IPS DF 6.9 (cell line): ENCODE data around the gene CUTA.

Experiments
- DNase-seq: peaks from one replicate; pipeline ENCODE4 v3.0.0-alpha.2; 2013; ENCODE audit warnings: low read depth, low spot score
- H3K27ac ChIP-seq: one replicate; pipeline ENCODE4 v1.5.1; 2013; ENCODE audit warnings: low read length, control low read depth
- H3K27me3 ChIP-seq: 2 replicates; pipeline ENCODE4 v1.6.1; 2013; ENCODE audit warnings: mild to moderate bottlenecking, low read length; ENCODE audit not compliant: control insufficient read depth, insufficient read depth
- H3K36me3 ChIP-seq: 2 replicates; pipeline ENCODE4 v1.6.1; 2013; ENCODE audit warnings: low read length; ENCODE audit not compliant: control insufficient read depth, insufficient read depth
- H3K4me1 ChIP-seq: 2 replicates; pipeline ENCODE4 v1.6.1; 2013; ENCODE audit warnings: low read length; ENCODE audit not compliant: control insufficient read depth, insufficient read depth
- H3K4me3 ChIP-seq: 2 replicates; pipeline ENCODE4 v1.5.1; 2013; ENCODE audit warnings: mild to moderate bottlenecking, low read length
- H3K9me3 ChIP-seq: 2 replicates; pipeline ENCODE4 v1.6.1; 2013; ENCODE audit warnings: low read length, inconsistent platforms; ENCODE audit not compliant: control insufficient read depth, insufficient read depth
- WGBS: extraction: QIAGEN DNeasy Blood & Tissue Kit; methylation state at CpG from one replicate; pipeline ENCODE4 v1.1.7; 2013; ENCODE audit warnings: mixed read lengths, missing lambda C conversion rate; ENCODE audit not compliant: insufficient read length, insufficient coverage; 5-methylcytosine and 5-hydroxymethylcytosine counted together

CUTA gene

GRCh38 chr6:33414592-33415271, 3.2 kb downstream of the CUTA start:
- Histone ChIP-seq H3K4me1 (peaks cover 1% of the 10 kb centered on the region; the same call in 1 of the 2 replicates), H3K27ac (no peak overlapping the region), H3K36me3 (peaks cover 9% of the 10 kb centered on the region; the same call in 1 of the 2 replicates), H3K9me3 (no peaks in the 10 kb centered on the region), H3K27me3 (no peaks in the 10 kb centered on the region), H3K4me3 (no peak overlapping the region)
- DNase-seq, result no peak
- WGBS, result no CpG with 5 or more reads among the region's 12 CpGs

GRCh38 chr6:33413241-33414120, 4.4 kb downstream of the CUTA start:
- Histone ChIP-seq H3K4me3 (no peak overlapping the region), H3K36me3 (peaks cover 9% of the 10 kb centered on the region; the same call in 1 of the 2 replicates), H3K27ac (no peak overlapping the region), H3K27me3 (no peaks in the 10 kb centered on the region), H3K4me1 (peaks cover under 1% of the 10 kb centered on the region; the same call in 1 of the 2 replicates), H3K9me3 (no peaks in the 10 kb centered on the region)
- no CpG with 5 or more reads among the region's 14 CpGs for WGBS
- no peak for DNase-seq

- Histone ChIP-seq H3K27me3 (no peaks in the 10 kb centered on the region), H3K27ac (no peak overlapping the region), H3K9me3 (no peaks in the 10 kb centered on the region), H3K4me1 (no peaks in the 10 kb centered on the region; the same call in 1 of the 2 replicates), H3K36me3 (peaks cover 9% of the 10 kb centered on the region; the same call in 1 of the 2 replicates), H3K4me3 (no peak overlapping the region)
- no peak for DNase-seq
- WGBS, result no CpG with 5 or more reads among the region's 10 CpGs
Observed at GRCh38 chr6:33412140-33413009, 5.5 kb downstream of the CUTA start.

- Histone ChIP-seq H3K4me1 (no peaks in the 10 kb centered on the region; the same call in 1 of the 2 replicates), H3K27me3 (no peaks in the 10 kb centered on the region), H3K36me3 (peaks cover 10% of the 10 kb centered on the region; the same call in 1 of the 2 replicates), H3K27ac (no peak overlapping the region), H3K4me3 (peak overlapping the region; percentile 91; the same call in 1 of the 2 replicates), H3K9me3 (no peaks in the 10 kb centered on the region)
- no peak for DNase-seq
- WGBS, result no CpG with 5 or more reads among the region's 6 CpGs
Observed at GRCh38 chr6:33411632-33412005, 6.3 kb downstream of the CUTA start.

- DNase-seq, result no peak
- Histone ChIP-seq H3K4me1 (no peaks in the 10 kb centered on the region; the same call in 1 of the 2 replicates), H3K27me3 (no peaks in the 10 kb centered on the region), H3K9me3 (no peaks in the 10 kb centered on the region), H3K36me3 (peaks cover 16% of the 10 kb centered on the region), H3K4me3 (peak within 1 kb of the TSS; percentile 91; the same call in 1 of the 2 replicates), H3K27ac (no peak within 1 kb of the TSS)
- WGBS, result no CpG with 5 or more reads among the region's 67 CpGs
Observed at GRCh38 chr6:33410711-33411631, 6.9 kb downstream of the CUTA start, which contains the start of gene PHF1. Gene PHF1 (plus strand): TSS chr6:33411014. CDS start chr6:33412264, 1,250 bp downstream.

DNA sequence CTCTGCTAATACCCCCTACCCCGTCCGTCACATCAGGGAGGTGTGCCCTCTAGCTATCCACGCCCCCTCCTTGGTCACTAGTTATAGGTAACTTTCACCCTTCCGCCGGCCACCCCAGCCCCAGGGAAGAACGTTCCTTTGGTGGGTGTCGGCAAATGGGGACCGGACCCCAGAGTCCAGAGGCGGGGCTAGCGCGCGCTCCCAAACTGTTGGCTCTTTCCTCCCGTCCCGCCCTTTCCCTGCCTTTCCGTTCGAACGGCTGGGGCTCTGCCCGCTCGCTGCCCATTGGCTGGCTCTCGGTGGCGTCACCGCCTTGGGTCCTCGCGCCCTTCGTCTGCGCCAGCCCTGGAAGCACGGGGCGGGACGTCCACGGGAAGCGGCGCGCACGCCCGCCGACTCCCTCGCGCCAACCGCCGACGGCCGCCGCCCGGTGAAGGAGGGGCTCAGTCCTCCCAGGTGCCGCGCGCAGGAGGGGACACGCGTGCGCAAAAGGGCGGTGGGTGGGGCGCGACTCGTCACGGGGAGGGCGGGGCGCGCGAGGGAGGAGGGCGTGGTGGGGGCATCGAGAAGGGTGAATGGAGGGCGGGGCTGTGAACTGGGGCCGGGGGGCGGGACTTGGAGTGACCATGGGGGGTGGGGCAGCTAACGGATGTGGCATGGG, 7.7 kb downstream of the CUTA start:
- Histone ChIP-seq H3K9me3 (no peaks in the 10 kb centered on the region), H3K4me1 (no peaks in the 10 kb centered on the region; the same call in 1 of the 2 replicates), H3K36me3 (peaks cover 21% of the 10 kb centered on the region), H3K27me3 (no peaks in the 10 kb centered on the region), H3K27ac (no peak overlapping the region), H3K4me3 (peak overlapping the region; percentile 91; the same call in 1 of the 2 replicates)
- no CpG with 5 or more reads among the region's 65 CpGs for WGBS
- peak; percentile 97 for DNase-seq

DNA sequence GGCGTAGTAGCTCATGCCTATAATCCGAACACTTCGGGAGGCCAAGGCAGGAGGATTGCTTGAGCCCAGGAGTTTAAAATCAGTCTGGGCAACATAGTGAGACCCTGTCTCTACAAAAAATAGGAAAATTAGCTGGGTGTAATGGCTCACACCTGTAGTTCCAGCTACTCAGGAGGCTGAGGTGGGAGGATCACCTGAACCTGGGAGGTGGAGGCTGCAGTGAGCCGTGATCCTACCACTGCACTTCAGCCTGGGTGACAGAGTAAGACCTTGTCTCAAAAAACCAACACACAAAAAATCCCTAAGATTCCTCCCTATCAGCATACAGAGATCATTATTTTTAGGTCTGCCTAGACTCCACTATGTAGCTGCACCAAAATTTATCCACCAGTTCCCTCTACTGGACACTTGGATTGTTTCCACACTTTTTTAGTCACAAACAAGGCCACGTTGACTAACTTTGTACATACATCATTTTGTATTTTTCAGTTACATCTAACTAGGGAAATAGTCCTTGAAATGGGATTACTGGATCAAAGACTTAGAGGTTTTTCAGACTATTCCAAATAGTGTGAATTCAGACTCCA, 10.7 kb downstream of the CUTA start:
- Histone ChIP-seq H3K27me3 (no peaks in the 10 kb centered on the region), H3K27ac (no peak overlapping the region), H3K9me3 (no peaks in the 10 kb centered on the region), H3K36me3 (peaks cover 36% of the 10 kb centered on the region), H3K4me3 (no peak overlapping the region), H3K4me1 (no peaks in the 10 kb centered on the region; the same call in 1 of the 2 replicates)
- DNase-seq, result no peak
- no CpG with 5 or more reads among the region's 5 CpGs for WGBS

DNA sequence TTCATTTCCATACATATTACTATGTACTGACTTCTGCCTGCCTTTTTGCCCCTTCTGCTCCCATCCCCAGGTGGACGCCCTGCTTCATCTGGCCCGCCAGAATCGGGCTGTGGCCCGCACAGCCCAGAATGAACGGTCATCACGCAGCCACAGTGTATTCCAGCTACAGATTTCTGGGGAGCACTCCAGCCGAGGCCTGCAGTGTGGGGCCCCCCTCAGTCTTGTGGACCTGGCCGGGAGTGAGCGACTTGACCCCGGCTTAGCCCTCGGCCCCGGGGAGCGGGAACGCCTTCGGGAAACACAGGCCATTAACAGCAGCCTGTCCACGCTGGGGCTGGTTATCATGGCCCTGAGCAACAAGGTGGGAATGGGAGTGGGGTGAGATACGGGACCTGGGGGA, 11.8 kb downstream of the CUTA start:
- no peaks in the 10 kb centered on the region for H3K9me3 ChIP-seq
- H3K36me3 ChIP-seq, result peaks cover 36% of the 10 kb centered on the region
- H3K4me1 ChIP-seq, result no peaks in the 10 kb centered on the region; the same call in 1 of the 2 replicates
- H3K27me3 ChIP-seq, result no peaks in the 10 kb centered on the region
- H3K27ac ChIP-seq, result no peak overlapping the region
- no peak for DNase-seq
- WGBS, result no CpG with 5 or more reads among the region's 17 CpGs
- no peak overlapping the region for H3K4me3 ChIP-seq
